ENCODE data around the gene FGR.

The FGR gene

GRCh38 chr1:27672750-27673112 lies 37.7 kb upstream of the FGR start:
- ChIA-PET POLR2A (no interaction called here), CTCF (interaction anchor here (0.9 to 2.4 kb wide), 4 partner anchors 10 to 47 kb away, joined by 3 to 7 read pairs (median 6); no protein-coding TSS in a partner anchor)
- H3K27ac ChIP-seq (ENCODE audit: insufficient read depth in 1 of 2, low read depth in 1 of 2, low read length in 2 of 2, poor library complexity in 1 of 2, severe bottlenecking in 2 of 2) = peak overlapping the region in 1 of 2 experiments; percentile 70
- H3K4me3 ChIP-seq (ENCODE audit: control insufficient read depth in 1 of 7, extremely low read depth in 1 of 7, insufficient read depth in 4 of 7, low read depth in 2 of 7, low read length in 6 of 7) = peak overlapping the region in 6 of 7 experiments; percentile 56 to 82 (median 68)
- DNase-seq = no peak
- peaks cover 7 to 26% (median 19%) of the 10 kb centered on the region in 4 experiments for H3K4me1 ChIP-seq (ENCODE audit: control extremely low read depth in 1 of 4, control insufficient read depth in 4 of 4, insufficient read depth in 4 of 4, low read length in 3 of 4)
- H3K36me3 ChIP-seq (ENCODE audit: control insufficient read depth in 4 of 4, insufficient read depth in 4 of 4, low read length in 3 of 4) = no peaks in the 10 kb centered on the region
- H3K27me3 ChIP-seq (replicated peaks in 2 of 5; ENCODE audit: control insufficient read depth in 4 of 5, insufficient read depth in 5 of 5, low read length in 4 of 5) = no peaks in the 10 kb centered on the region
- H3K9me3 ChIP-seq (ENCODE audit: control extremely low read depth in 1 of 5, control insufficient read depth in 4 of 5, insufficient read depth in 2 of 5, low read depth in 1 of 5, low read length in 4 of 5) = no peaks in the 10 kb centered on the region

DNA sequence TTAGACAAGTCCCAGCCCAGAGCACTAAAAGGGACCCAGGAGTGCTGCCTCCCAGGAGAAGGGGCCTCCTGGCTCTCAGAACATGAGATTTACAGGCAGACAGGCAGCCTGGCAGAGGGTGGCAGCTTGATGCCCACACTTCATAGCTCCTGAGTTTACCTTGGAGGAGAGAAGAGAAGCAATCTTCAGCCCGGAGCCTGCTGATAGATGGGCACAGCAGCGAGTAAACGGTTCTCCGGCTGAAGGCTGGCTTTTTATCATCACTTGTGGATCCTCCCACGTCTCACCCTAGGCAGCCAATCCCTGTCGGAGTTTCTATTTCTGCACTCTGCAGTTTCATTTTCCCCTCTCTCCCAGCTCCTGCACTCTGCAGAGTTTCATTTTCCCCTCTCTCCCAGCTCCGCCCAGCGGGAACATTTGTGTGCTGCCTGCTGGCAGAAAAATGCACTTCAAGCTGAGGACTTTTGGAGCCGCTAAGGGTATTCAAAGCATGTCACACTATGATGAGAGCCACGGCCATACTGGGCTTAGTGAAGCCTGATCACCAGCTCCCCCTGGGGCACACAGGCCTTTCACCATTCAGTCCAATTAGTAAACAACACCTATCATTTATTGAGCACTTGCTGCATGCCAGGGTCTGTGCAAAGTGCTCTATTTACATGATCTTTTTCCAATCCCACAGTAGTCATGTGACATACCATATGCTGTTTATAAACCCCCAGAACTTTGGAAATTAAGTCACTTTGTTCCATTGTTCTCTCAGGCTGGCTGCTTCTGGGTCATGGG lies 37.2 kb upstream of the FGR start, which contains the start of gene IFI6:
Gene IFI6, minus strand, starts transcription at position 229 of the 786 bp plus-strand sequence. CDS start 2,878 bp downstream, outside the sequence.
- no peaks in the 10 kb centered on the region for H3K27me3 ChIP-seq (replicated peaks in 2 of 5; ENCODE audit: control insufficient read depth in 4 of 5, insufficient read depth in 5 of 5, low read length in 4 of 5)
- H3K9me3 ChIP-seq (ENCODE audit: control extremely low read depth in 1 of 5, control insufficient read depth in 4 of 5, insufficient read depth in 2 of 5, low read depth in 1 of 5, low read length in 4 of 5) = no peaks in the 10 kb centered on the region
- peaks cover 7 to 28% (median 19%) of the 10 kb centered on the region in 4 experiments for H3K4me1 ChIP-seq (ENCODE audit: control extremely low read depth in 1 of 4, control insufficient read depth in 4 of 4, insufficient read depth in 4 of 4, low read length in 3 of 4)
- H3K36me3 ChIP-seq (ENCODE audit: control insufficient read depth in 4 of 4, insufficient read depth in 4 of 4, low read length in 3 of 4) = no peaks in the 10 kb centered on the region
- peak; percentile 95 to 97 (median 97) for DNase-seq
- ChIA-PET CTCF (interaction anchor here (0.9 to 2.4 kb wide), 4 partner anchors 9 to 48 kb away, joined by 3 to 7 read pairs (median 6); no protein-coding TSS in a partner anchor), POLR2A (interaction anchor here (0.6 kb wide), 1 partner anchor 349 kb away, joined by 3 read pairs; no protein-coding TSS in a partner anchor)
- peak within 1 kb of the TSS; percentile 32 to 82 (median 64) for H3K4me3 ChIP-seq (ENCODE audit: control insufficient read depth in 1 of 7, extremely low read depth in 1 of 7, insufficient read depth in 4 of 7, low read depth in 2 of 7, low read length in 6 of 7)
- peak within 1 kb of the TSS in 1 of 2 experiments; percentile 70 for H3K27ac ChIP-seq (ENCODE audit: insufficient read depth in 1 of 2, low read depth in 1 of 2, low read length in 2 of 2, poor library complexity in 1 of 2, severe bottlenecking in 2 of 2)
- WGBS (ENCODE audit: insufficient coverage) = 2% methylated on average over 10 of the region's 10 CpGs

DNA sequence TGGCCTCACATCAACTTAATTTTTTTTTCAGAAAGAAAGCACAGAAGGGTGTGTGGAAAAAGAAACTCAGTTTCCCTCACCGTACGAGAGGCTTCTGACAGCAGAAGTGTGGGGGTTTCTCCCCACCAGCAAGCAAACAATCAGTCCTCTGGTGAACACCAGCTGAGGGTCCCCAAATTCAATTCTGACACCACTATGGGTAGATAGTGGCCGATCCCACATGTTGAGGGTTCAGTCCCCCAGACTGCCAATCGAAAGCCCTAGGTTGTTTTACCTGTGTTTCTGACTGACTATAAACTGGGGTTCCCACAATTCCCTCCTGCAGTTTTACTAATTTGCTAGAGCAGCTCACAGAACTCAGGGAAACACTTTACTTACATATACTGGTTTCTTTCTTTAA lies 34.9 kb upstream of the FGR start:
- POLR2A ChIA-PET = interaction anchor here (0.6 kb wide), 1 partner anchor 142 kb away, joined by 5 read pairs; no protein-coding TSS in a partner anchor
- no peak for DNase-seq
- Histone ChIP-seq H3K27ac (ENCODE audit: insufficient read depth in 1 of 2, low read depth in 1 of 2, low read length in 2 of 2, poor library complexity in 1 of 2, severe bottlenecking in 2 of 2) (no peak overlapping the region), H3K27me3 (replicated peaks in 2 of 5; ENCODE audit: control insufficient read depth in 4 of 5, insufficient read depth in 5 of 5, low read length in 4 of 5) (no peaks in the 10 kb centered on the region), H3K4me3 (ENCODE audit: control insufficient read depth in 1 of 7, extremely low read depth in 1 of 7, insufficient read depth in 4 of 7, low read depth in 2 of 7, low read length in 6 of 7) (no peak overlapping the region), H3K36me3 (ENCODE audit: control insufficient read depth in 4 of 4, insufficient read depth in 4 of 4, low read length in 3 of 4) (peaks cover 0 to 2% (median 0%) of the 10 kb centered on the region in 4 experiments), H3K4me1 (ENCODE audit: control extremely low read depth in 1 of 4, control insufficient read depth in 4 of 4, insufficient read depth in 4 of 4, low read length in 3 of 4) (peaks cover 7 to 31% (median 19%) of the 10 kb centered on the region in 4 experiments), H3K9me3 (ENCODE audit: control extremely low read depth in 1 of 5, control insufficient read depth in 4 of 5, insufficient read depth in 2 of 5, low read depth in 1 of 5, low read length in 4 of 5) (no peaks in the 10 kb centered on the region)
- CTCF ChIA-PET = interaction anchor here (0.7 to 2.4 kb wide), 20 partner anchors 9 to 347 kb away, joined by 3 to 23 read pairs (median 4); partner anchors contain the start of genes FAM76A and STX12
- WGBS (ENCODE audit: insufficient coverage) = 87% methylated on average over 3 of the region's 4 CpGs

DNA sequence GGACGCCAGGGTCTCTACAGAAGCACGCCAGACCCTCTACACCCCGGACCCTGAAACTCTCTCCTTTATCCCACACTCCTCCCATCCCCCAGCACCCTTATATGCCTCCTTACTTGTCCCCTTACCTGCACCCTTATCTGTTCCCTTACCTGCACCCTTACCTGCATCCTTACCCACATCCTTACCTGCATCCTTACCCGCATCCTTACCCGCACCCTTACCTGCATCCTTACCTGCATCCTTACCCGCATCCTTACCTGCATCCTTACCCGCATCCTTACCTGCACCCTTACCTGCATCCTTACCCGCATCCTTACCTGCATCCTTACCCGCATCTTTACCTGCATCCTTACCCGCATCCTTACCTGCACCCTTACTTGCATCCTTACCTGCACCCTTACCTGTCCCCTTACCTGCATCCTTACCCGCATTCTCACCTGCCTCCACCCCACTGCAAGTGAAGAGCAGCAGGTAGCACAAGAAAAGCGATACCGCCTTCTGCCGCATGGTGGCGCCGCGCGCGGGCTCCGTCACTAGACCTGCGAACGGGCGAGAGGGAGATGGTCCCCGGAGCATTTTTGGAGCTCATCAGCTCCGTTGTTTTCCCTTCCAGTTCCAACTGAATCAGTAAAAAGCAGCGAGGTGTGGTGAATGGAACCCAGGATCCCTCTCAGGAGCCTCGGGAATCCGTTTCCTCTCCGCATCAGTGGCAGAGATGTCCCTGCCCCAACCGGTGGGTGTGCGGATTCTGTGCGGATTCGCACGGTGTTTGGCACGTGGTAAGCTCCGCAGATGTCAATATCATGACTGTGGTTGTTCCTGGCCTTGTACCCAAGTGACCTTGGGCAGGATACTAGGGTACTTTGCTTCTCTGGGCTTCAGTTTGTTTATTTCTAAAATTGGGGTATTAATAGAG lies 34.1 kb upstream of the FGR start:
- peak overlapping the region in 6 of 7 experiments; percentile 28 to 74 (median 58) for H3K4me3 ChIP-seq (ENCODE audit: control insufficient read depth in 1 of 7, extremely low read depth in 1 of 7, insufficient read depth in 4 of 7, low read depth in 2 of 7, low read length in 6 of 7)
- H3K27me3 ChIP-seq (replicated peaks in 2 of 5; ENCODE audit: control insufficient read depth in 4 of 5, insufficient read depth in 5 of 5, low read length in 4 of 5) = no peaks in the 10 kb centered on the region
- ChIA-PET POLR2A (no interaction called here), CTCF (interaction anchor here (0.7 to 8.9 kb wide), 22 partner anchors 8 to 346 kb away, joined by 3 to 311 read pairs (median 3); partner anchors contain the start of genes AHDC1, FAM76A and STX12)
- DNase-seq = peak; percentile 59 to 79 (median 77)
- WGBS (ENCODE audit: insufficient coverage) = 19% methylated on average over 36 of the region's 36 CpGs
- H3K36me3 ChIP-seq (ENCODE audit: control insufficient read depth in 4 of 4, insufficient read depth in 4 of 4, low read length in 3 of 4) = peaks cover 0 to 2% (median 0%) of the 10 kb centered on the region in 4 experiments
- peaks cover 7 to 35% (median 19%) of the 10 kb centered on the region in 4 experiments for H3K4me1 ChIP-seq (ENCODE audit: control extremely low read depth in 1 of 4, control insufficient read depth in 4 of 4, insufficient read depth in 4 of 4, low read length in 3 of 4)
- H3K27ac ChIP-seq (ENCODE audit: insufficient read depth in 1 of 2, low read depth in 1 of 2, low read length in 2 of 2, poor library complexity in 1 of 2, severe bottlenecking in 2 of 2) = no peak overlapping the region
- no peaks in the 10 kb centered on the region for H3K9me3 ChIP-seq (ENCODE audit: control extremely low read depth in 1 of 5, control insufficient read depth in 4 of 5, insufficient read depth in 2 of 5, low read depth in 1 of 5, low read length in 4 of 5)

- H3K27me3 ChIP-seq (replicated peaks in 2 of 5; ENCODE audit: control insufficient read depth in 4 of 5, insufficient read depth in 5 of 5, low read length in 4 of 5) = no peaks in the 10 kb centered on the region
- no peak for DNase-seq
- ChIA-PET CTCF (interaction anchor here (0.6 to 8.9 kb wide), 4 partner anchors 51 to 168 kb away, joined by 3 to 311 read pairs (median 3); partner anchors contain the start of gene AHDC1), POLR2A (no interaction called here)
- H3K4me1 ChIP-seq (ENCODE audit: control extremely low read depth in 1 of 4, control insufficient read depth in 4 of 4, insufficient read depth in 4 of 4, low read length in 3 of 4) = peaks cover 7 to 40% (median 20%) of the 10 kb centered on the region in 4 experiments
- H3K27ac ChIP-seq (ENCODE audit: insufficient read depth in 1 of 2, low read depth in 1 of 2, low read length in 2 of 2, poor library complexity in 1 of 2, severe bottlenecking in 2 of 2) = no peak overlapping the region
- H3K36me3 ChIP-seq (ENCODE audit: control insufficient read depth in 4 of 4, insufficient read depth in 4 of 4, low read length in 3 of 4) = peaks cover 0 to 2% (median 0%) of the 10 kb centered on the region in 4 experiments
- H3K4me3 ChIP-seq (ENCODE audit: control insufficient read depth in 1 of 7, extremely low read depth in 1 of 7, insufficient read depth in 4 of 7, low read depth in 2 of 7, low read length in 6 of 7) = no peak overlapping the region
- H3K9me3 ChIP-seq (ENCODE audit: control extremely low read depth in 1 of 5, control insufficient read depth in 4 of 5, insufficient read depth in 2 of 5, low read depth in 1 of 5, low read length in 4 of 5) = no peaks in the 10 kb centered on the region
- 96% methylated on average over 21 of the region's 42 CpGs for WGBS (ENCODE audit: insufficient coverage)
Observed at GRCh38 chr1:27668121-27668807, 33.3 kb upstream of the FGR start.

- Histone ChIP-seq H3K4me3 (ENCODE audit: control insufficient read depth in 1 of 7, extremely low read depth in 1 of 7, insufficient read depth in 4 of 7, low read depth in 2 of 7, low read length in 6 of 7) (no peak overlapping the region), H3K27me3 (replicated peaks in 2 of 5; ENCODE audit: control insufficient read depth in 4 of 5, insufficient read depth in 5 of 5, low read length in 4 of 5) (no peaks in the 10 kb centered on the region), H3K4me1 (ENCODE audit: control extremely low read depth in 1 of 4, control insufficient read depth in 4 of 4, insufficient read depth in 4 of 4, low read length in 3 of 4) (peaks cover 7 to 39% (median 24%) of the 10 kb centered on the region in 4 experiments), H3K9me3 (ENCODE audit: control extremely low read depth in 1 of 5, control insufficient read depth in 4 of 5, insufficient read depth in 2 of 5, low read depth in 1 of 5, low read length in 4 of 5) (no peaks in the 10 kb centered on the region), H3K27ac (ENCODE audit: insufficient read depth in 1 of 2, low read depth in 1 of 2, low read length in 2 of 2, poor library complexity in 1 of 2, severe bottlenecking in 2 of 2) (peak overlapping the region in 1 of 2 experiments; percentile 12), H3K36me3 (ENCODE audit: control insufficient read depth in 4 of 4, insufficient read depth in 4 of 4, low read length in 3 of 4) (peaks cover 0 to 2% (median 0%) of the 10 kb centered on the region in 4 experiments)
- POLR2A ChIA-PET = no interaction called here
- DNase-seq = peak in 1 of 3 donors; percentile 26
- CTCF ChIA-PET = interaction anchor here (1.2 to 8.9 kb wide), 3 partner anchors 53 to 266 kb away, joined by 3 to 311 read pairs (median 5); partner anchors contain the start of genes AHDC1 and FAM76A
- WGBS (ENCODE audit: insufficient coverage) = 82% methylated on average over 2 of the region's 6 CpGs
Observed at GRCh38 chr1:27666791-27667254, 31.8 kb upstream of the FGR start.

All from common myeloid progenitor, CD34-positive (primary cell).